ENCODE measurements around the gene MAP4K1.

- TF ChIP-seq, protein P1, sequence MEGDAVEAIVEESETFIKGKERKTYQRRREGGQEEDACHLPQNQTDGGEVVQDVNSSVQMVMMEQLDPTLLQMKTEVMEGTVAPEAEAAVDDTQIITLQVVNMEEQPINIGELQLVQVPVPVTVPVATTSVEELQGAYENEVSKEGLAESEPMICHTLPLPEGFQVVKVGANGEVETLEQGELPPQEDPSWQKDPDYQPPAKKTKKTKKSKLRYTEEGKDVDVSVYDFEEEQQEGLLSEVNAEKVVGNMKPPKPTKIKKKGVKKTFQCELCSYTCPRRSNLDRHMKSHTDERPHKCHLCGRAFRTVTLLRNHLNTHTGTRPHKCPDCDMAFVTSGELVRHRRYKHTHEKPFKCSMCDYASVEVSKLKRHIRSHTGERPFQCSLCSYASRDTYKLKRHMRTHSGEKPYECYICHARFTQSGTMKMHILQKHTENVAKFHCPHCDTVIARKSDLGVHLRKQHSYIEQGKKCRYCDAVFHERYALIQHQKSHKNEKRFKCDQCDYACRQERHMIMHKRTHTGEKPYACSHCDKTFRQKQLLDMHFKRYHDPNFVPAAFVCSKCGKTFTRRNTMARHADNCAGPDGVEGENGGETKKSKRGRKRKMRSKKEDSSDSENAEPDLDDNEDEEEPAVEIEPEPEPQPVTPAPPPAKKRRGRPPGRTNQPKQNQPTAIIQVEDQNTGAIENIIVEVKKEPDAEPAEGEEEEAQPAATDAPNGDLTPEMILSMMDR (IDR thresholded peaks at IDR 0.05): no peak
- TF ChIP-seq, protein P2, sequence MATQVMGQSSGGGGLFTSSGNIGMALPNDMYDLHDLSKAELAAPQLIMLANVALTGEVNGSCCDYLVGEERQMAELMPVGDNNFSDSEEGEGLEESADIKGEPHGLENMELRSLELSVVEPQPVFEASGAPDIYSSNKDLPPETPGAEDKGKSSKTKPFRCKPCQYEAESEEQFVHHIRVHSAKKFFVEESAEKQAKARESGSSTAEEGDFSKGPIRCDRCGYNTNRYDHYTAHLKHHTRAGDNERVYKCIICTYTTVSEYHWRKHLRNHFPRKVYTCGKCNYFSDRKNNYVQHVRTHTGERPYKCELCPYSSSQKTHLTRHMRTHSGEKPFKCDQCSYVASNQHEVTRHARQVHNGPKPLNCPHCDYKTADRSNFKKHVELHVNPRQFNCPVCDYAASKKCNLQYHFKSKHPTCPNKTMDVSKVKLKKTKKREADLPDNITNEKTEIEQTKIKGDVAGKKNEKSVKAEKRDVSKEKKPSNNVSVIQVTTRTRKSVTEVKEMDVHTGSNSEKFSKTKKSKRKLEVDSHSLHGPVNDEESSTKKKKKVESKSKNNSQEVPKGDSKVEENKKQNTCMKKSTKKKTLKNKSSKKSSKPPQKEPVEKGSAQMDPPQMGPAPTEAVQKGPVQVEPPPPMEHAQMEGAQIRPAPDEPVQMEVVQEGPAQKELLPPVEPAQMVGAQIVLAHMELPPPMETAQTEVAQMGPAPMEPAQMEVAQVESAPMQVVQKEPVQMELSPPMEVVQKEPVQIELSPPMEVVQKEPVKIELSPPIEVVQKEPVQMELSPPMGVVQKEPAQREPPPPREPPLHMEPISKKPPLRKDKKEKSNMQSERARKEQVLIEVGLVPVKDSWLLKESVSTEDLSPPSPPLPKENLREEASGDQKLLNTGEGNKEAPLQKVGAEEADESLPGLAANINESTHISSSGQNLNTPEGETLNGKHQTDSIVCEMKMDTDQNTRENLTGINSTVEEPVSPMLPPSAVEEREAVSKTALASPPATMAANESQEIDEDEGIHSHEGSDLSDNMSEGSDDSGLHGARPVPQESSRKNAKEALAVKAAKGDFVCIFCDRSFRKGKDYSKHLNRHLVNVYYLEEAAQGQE (IDR thresholded peaks at IDR 0.05; ENCODE audit: insufficient read depth in 1 of 2, low read depth in 2 of 2, low read length in 1 of 2): no peak
These were observed 46.3 kb upstream of the MAP4K1 start for GRCh38 chr19:38663957-38664502.
